Measurements from ENCODE around the gene FAT3.

FAT3 gene

GRCh38 chr11:92253421-92253820 is 28.8 kb downstream of the FAT3 start:
- ATAC-seq (replicated peaks) (no peak), DNase-seq (no peak)
- Mint-ChIP-seq H3K27me3 (no peaks in the 10 kb centered on the region), H3K9me3 (peaks cover 0 to under 1% of the 10 kb centered on the region in 2 donors), H3K4me3 (no peak overlapping the region), H3K36me3 (no peaks in the 10 kb centered on the region), H3K27ac (no peak overlapping the region), H3K4me1 (no peaks in the 10 kb centered on the region)

GRCh38 chr11:92253945-92254344 is 29.3 kb downstream of the FAT3 start:
- Mint-ChIP-seq H3K9me3 (peaks cover 0 to 4% of the 10 kb centered on the region in 2 donors), H3K4me1 (no peaks in the 10 kb centered on the region), H3K36me3 (no peaks in the 10 kb centered on the region), H3K27ac (no peak overlapping the region), H3K27me3 (no peaks in the 10 kb centered on the region), H3K4me3 (no peak overlapping the region)
- DNase-seq (no peak), ATAC-seq (replicated peaks) (no peak)

- no peaks in the 10 kb centered on the region for H3K4me1 Mint-ChIP-seq
- H3K27me3 Mint-ChIP-seq, result no peaks in the 10 kb centered on the region
- DNase-seq (no peak), ATAC-seq (replicated peaks) (no peak)
- H3K36me3 Mint-ChIP-seq, result no peaks in the 10 kb centered on the region
- H3K9me3 Mint-ChIP-seq, result peaks cover 0 to 4% of the 10 kb centered on the region in 2 donors
- H3K27ac Mint-ChIP-seq, result no peak overlapping the region
- no peak overlapping the region for H3K4me3 Mint-ChIP-seq
Observed at GRCh38 chr11:92257536-92257935, 32.9 kb downstream of the FAT3 start.

- no peak overlapping the region for H3K4me3 Mint-ChIP-seq
- H3K9me3 Mint-ChIP-seq, result peaks cover 0 to 4% of the 10 kb centered on the region in 2 donors
- no peak overlapping the region for H3K27ac Mint-ChIP-seq
- no peaks in the 10 kb centered on the region for H3K36me3 Mint-ChIP-seq
- no peak for DNase-seq
- H3K27me3 Mint-ChIP-seq, result no peaks in the 10 kb centered on the region
- H3K4me1 Mint-ChIP-seq, result no peaks in the 10 kb centered on the region
- ATAC-seq (replicated peaks), result no peak
Observed at GRCh38 chr11:92259861-92260260, 35.2 kb downstream of the FAT3 start.

- Mint-ChIP-seq H3K4me1 (no peaks in the 10 kb centered on the region), H3K4me3 (no peak overlapping the region), H3K27me3 (no peaks in the 10 kb centered on the region), H3K36me3 (no peaks in the 10 kb centered on the region), H3K9me3 (no peaks in the 10 kb centered on the region), H3K27ac (no peak overlapping the region)
- ATAC-seq (replicated peaks) (no peak), DNase-seq (no peak)
Observed at GRCh38 chr11:92264350-92264749, 39.7 kb downstream of the FAT3 start.

- Mint-ChIP-seq H3K36me3 (no peaks in the 10 kb centered on the region), H3K4me1 (no peaks in the 10 kb centered on the region), H3K27me3 (no peaks in the 10 kb centered on the region), H3K4me3 (no peak overlapping the region), H3K9me3 (peaks cover 0 to 6% of the 10 kb centered on the region in 2 donors), H3K27ac (no peak overlapping the region)
- ATAC-seq (replicated peaks) (no peak), DNase-seq (no peak)
Observed at GRCh38 chr11:92266806-92267205, 42.2 kb downstream of the FAT3 start.

- Mint-ChIP-seq H3K4me1 (no peaks in the 10 kb centered on the region), H3K27me3 (no peaks in the 10 kb centered on the region), H3K36me3 (no peaks in the 10 kb centered on the region), H3K27ac (no peak overlapping the region), H3K9me3 (peaks cover 0 to 6% of the 10 kb centered on the region in 2 donors), H3K4me3 (no peak overlapping the region)
- ATAC-seq (replicated peaks) (no peak), DNase-seq (no peak)
Observed at GRCh38 chr11:92267278-92267677, 42.7 kb downstream of the FAT3 start.

GRCh38 chr11:92267968-92268367 is 43.4 kb downstream of the FAT3 start:
- no peaks in the 10 kb centered on the region for H3K27me3 Mint-ChIP-seq
- no peak for ATAC-seq (replicated peaks)
- H3K36me3 Mint-ChIP-seq, result no peaks in the 10 kb centered on the region
- H3K9me3 Mint-ChIP-seq, result peaks cover 0 to 6% of the 10 kb centered on the region in 2 donors
- H3K4me3 Mint-ChIP-seq, result no peak overlapping the region
- no peak overlapping the region for H3K27ac Mint-ChIP-seq
- DNase-seq, result no peak
- H3K4me1 Mint-ChIP-seq, result no peaks in the 10 kb centered on the region

GRCh38 chr11:92268546-92268945 is 43.9 kb downstream of the FAT3 start:
- ATAC-seq (replicated peaks) (no peak), DNase-seq (no peak)
- H3K4me3 Mint-ChIP-seq, result no peak overlapping the region
- no peaks in the 10 kb centered on the region for H3K27me3 Mint-ChIP-seq
- no peaks in the 10 kb centered on the region for H3K4me1 Mint-ChIP-seq
- H3K9me3 Mint-ChIP-seq, result peaks cover 0 to 6% of the 10 kb centered on the region in 2 donors
- no peaks in the 10 kb centered on the region for H3K36me3 Mint-ChIP-seq
- H3K27ac Mint-ChIP-seq, result no peak overlapping the region

- H3K4me3 Mint-ChIP-seq, result no peak overlapping the region
- DNase-seq (no peak), ATAC-seq (replicated peaks) (no peak)
- H3K27ac Mint-ChIP-seq, result no peak overlapping the region
- peaks cover 0 to 6% of the 10 kb centered on the region in 2 donors for H3K9me3 Mint-ChIP-seq
- no peaks in the 10 kb centered on the region for H3K27me3 Mint-ChIP-seq
- no peaks in the 10 kb centered on the region for H3K36me3 Mint-ChIP-seq
- H3K4me1 Mint-ChIP-seq, result no peaks in the 10 kb centered on the region
Observed at GRCh38 chr11:92269021-92269420, 44.4 kb downstream of the FAT3 start.

GRCh38 chr11:92269841-92270240 is 45.2 kb downstream of the FAT3 start:
- Mint-ChIP-seq H3K4me1 (no peaks in the 10 kb centered on the region), H3K36me3 (no peaks in the 10 kb centered on the region), H3K27ac (no peak overlapping the region), H3K27me3 (no peaks in the 10 kb centered on the region), H3K9me3 (peaks cover 0 to 6% of the 10 kb centered on the region in 2 donors), H3K4me3 (no peak overlapping the region)
- ATAC-seq (replicated peaks) (no peak), DNase-seq (no peak)

GRCh38 chr11:92272651-92273050 is 48.0 kb downstream of the FAT3 start:
- no peak for ATAC-seq (replicated peaks)
- Mint-ChIP-seq H3K4me3 (no peak overlapping the region), H3K4me1 (no peaks in the 10 kb centered on the region), H3K27me3 (no peaks in the 10 kb centered on the region), H3K27ac (no peak overlapping the region), H3K9me3 (peaks cover 4 to 8% of the 10 kb centered on the region in 2 donors), H3K36me3 (no peaks in the 10 kb centered on the region)
- no peak for DNase-seq
